ENCODE measurements around the gene UVRAG. TPM values are rescaled to one million over a fixed set of nuclear protein-coding genes. Genes with fewer than 3 reads are reported as not detected.

Gene UVRAG
- total RNA-seq, 1 donor from 2014 or later = 14.7 TPM

- TF ChIP-seq POLR2A (IDR thresholded peaks at IDR 0.05) = no peak
- no peak for TF ChIP-seq POLR2AphosphoS5 (IDR thresholded peaks at IDR 0.05; ENCODE audit: insufficient read depth in 1 of 2, low read depth in 1 of 2)
- TF ChIP-seq CTCF (IDR thresholded peaks at IDR 0.05) = no peak
- peaks cover 0 to 32% of the 10 kb centered on the region in 2 donors for H3K36me3 ChIP-seq
- no peak for DNase-seq (ENCODE audit: extremely low spot score in 2 of 2)
- no peaks in the 10 kb centered on the region for H3K4me1 ChIP-seq
- H3K9me3 ChIP-seq = no peaks in the 10 kb centered on the region
- no peaks in the 10 kb centered on the region for H3K27me3 ChIP-seq
- H3K4me3 ChIP-seq = no peak overlapping the region
- intact Hi-C loops (cut with DNase I) = no loop called here
- H3K27ac ChIP-seq = no peak overlapping the region
Measured at GRCh38 chr11:76008474-76008873, 193.5 kb downstream of the UVRAG start.

GRCh38 chr11:76010051-76010450 is 195.0 kb downstream of the UVRAG start:
- TF ChIP-seq CTCF (IDR thresholded peaks at IDR 0.05) = no peak
- TF ChIP-seq POLR2A (IDR thresholded peaks at IDR 0.05) = no peak
- no peak for TF ChIP-seq POLR2AphosphoS5 (IDR thresholded peaks at IDR 0.05; ENCODE audit: insufficient read depth in 1 of 2, low read depth in 1 of 2)
- intact Hi-C loops (cut with DNase I) = no loop called here
- Histone ChIP-seq H3K36me3 (peaks cover 0 to 21% of the 10 kb centered on the region in 2 donors), H3K9me3 (no peaks in the 10 kb centered on the region), H3K27ac (no peak overlapping the region), H3K27me3 (no peaks in the 10 kb centered on the region), H3K4me3 (no peak overlapping the region), H3K4me1 (no peaks in the 10 kb centered on the region)
- DNase-seq (ENCODE audit: extremely low spot score in 2 of 2) = no peak

GRCh38 chr11:76013526-76013925 is 198.5 kb downstream of the UVRAG start:
- DNase-seq (ENCODE audit: extremely low spot score in 2 of 2) = no peak
- Histone ChIP-seq H3K36me3 (peaks cover 0 to 16% of the 10 kb centered on the region in 2 donors), H3K9me3 (no peaks in the 10 kb centered on the region), H3K27me3 (no peaks in the 10 kb centered on the region), H3K4me3 (no peak overlapping the region), H3K27ac (no peak overlapping the region), H3K4me1 (no peaks in the 10 kb centered on the region)
- TF ChIP-seq POLR2AphosphoS5 (IDR thresholded peaks at IDR 0.05; ENCODE audit: insufficient read depth in 1 of 2, low read depth in 1 of 2) (no peak), CTCF (IDR thresholded peaks at IDR 0.05) (no peak), POLR2A (IDR thresholded peaks at IDR 0.05) (no peak)
- intact Hi-C loops (cut with DNase I) = no loop called here

GRCh38 chr11:76023236-76024068 is 208.4 kb downstream of the UVRAG start:
- TF ChIP-seq POLR2A (IDR thresholded peaks at IDR 0.05) (no peak), CTCF (IDR thresholded peaks at IDR 0.05) (no peak), POLR2AphosphoS5 (IDR thresholded peaks at IDR 0.05; ENCODE audit: insufficient read depth in 1 of 2, low read depth in 1 of 2) (no peak)
- Histone ChIP-seq H3K27ac (no peak overlapping the region), H3K9me3 (no peaks in the 10 kb centered on the region), H3K4me1 (peaks cover 19% of the 10 kb centered on the region), H3K27me3 (no peaks in the 10 kb centered on the region), H3K36me3 (no peaks in the 10 kb centered on the region), H3K4me3 (no peak overlapping the region)
- intact Hi-C loops (cut with DNase I) = no loop called here
- DNase-seq (ENCODE audit: extremely low spot score in 2 of 2) = no peak

GRCh38 chr11:76025068-76025467 is 210.1 kb downstream of the UVRAG start:
- H3K27me3 ChIP-seq = no peaks in the 10 kb centered on the region
- no peak for TF ChIP-seq POLR2A (IDR thresholded peaks at IDR 0.05)
- TF ChIP-seq POLR2AphosphoS5 (IDR thresholded peaks at IDR 0.05; ENCODE audit: insufficient read depth in 1 of 2, low read depth in 1 of 2) = no peak
- no peak for TF ChIP-seq CTCF (IDR thresholded peaks at IDR 0.05)
- DNase-seq (ENCODE audit: extremely low spot score in 2 of 2) = no peak
- peaks cover 19% of the 10 kb centered on the region for H3K4me1 ChIP-seq
- H3K27ac ChIP-seq = no peak overlapping the region
- no peaks in the 10 kb centered on the region for H3K9me3 ChIP-seq
- intact Hi-C loops (cut with DNase I) = no loop called here
- no peak overlapping the region for H3K4me3 ChIP-seq
- no peaks in the 10 kb centered on the region for H3K36me3 ChIP-seq
